ENCODE data around the gene RHOG.

Gene RHOG

DNA sequence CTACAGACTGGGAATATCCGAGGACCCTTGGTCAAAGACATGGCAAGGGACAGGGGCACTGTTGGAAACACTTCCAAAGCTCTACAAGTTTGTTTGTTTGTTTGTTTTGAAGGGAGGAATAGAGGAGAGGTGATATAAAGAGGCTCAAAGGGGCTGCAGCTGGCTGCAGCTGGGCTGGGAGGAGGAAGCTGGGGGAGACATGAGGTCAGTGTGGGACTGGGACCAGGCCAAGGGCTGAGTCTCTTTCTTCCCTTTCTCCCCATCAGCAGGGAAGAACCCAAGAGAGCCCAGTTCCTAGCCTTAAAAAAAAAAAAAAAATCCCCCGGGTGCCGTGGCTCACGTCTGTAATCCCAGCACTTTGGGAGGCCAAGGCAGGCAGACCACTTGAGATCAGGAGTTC is 5.0 kb downstream of the RHOG start:
- in situ Hi-C loops (cut with MboI; ENCODE audit: low sequenced_read_pairs) = no loop called here

DNA sequence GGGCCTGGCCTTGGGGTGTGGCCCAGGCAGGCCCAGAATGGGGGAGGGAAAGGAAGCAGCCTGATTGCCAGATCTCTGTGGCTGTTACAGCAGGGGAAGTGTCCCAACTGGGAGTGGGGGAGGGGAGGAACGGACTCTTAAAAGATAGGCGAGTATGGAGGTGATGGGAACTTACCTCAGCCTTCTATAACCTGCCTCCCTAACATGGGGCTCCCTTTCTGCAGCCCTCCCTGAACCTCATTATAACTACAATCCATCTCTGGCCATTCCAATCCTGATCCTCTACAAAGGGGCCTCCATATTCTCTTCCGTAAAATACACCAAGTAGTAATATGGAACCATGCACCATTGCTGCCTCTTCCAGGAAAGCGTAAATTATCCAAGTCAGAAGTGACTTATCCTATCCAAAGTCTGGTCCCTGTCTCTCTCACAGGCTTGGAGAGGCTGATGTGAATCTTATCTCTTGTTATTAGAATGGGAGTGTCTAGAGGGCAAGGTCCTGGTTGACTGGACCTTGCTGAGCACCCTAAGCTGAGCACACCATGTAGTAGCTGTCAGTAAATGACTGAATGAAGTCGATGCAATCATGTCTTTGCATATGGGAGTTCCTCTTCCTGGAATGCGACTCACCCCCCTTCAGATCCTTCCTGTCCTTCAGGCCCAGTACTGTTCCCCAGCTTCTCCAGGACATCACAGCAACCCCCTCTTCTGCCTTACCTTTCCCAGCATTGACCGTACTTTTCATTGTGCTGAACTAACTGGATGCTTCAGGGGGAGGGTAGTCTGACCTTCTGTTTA is 5.9 kb downstream of the RHOG start:
- in situ Hi-C loops (cut with MboI; ENCODE audit: low sequenced_read_pairs) = no loop called here

DNA sequence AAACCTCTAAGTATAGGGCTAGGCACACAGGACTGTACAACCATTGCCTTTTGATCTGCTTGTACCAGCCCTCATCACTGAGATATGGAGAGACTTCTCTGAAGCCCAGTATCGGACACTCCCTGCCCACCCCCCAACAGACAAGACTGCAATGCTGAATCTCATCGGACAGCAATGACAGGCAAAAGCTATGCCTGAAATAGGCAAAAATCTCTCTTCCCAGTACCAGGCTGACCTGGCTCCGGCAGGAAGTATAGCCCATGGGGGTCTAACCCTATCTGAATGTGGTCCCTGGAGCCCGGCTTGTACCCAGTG is 6.5 kb downstream of the RHOG start:
- in situ Hi-C loops (cut with MboI; ENCODE audit: low sequenced_read_pairs) = no loop called here

DNA sequence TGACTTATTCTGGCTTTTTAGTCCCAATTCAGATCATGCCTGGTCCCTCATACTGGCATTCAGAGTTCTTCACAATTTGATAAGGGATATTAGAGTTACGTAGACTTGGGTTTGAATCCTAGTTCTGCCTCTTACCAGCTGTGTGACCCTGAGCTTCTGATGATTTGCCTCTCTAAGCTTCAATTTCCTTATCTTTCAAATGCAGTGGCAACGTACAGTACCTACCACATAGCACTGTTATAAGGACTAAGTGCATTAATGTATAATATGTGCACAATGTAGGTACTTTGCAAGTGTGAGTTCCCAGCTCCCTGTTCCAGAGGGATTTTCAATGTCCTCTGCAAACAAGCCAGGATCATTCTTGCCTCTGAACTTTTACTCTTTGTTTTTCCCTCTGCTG is 7.3 kb downstream of the RHOG start:
- in situ Hi-C loops (cut with MboI; ENCODE audit: low sequenced_read_pairs) = no loop called here

DNA sequence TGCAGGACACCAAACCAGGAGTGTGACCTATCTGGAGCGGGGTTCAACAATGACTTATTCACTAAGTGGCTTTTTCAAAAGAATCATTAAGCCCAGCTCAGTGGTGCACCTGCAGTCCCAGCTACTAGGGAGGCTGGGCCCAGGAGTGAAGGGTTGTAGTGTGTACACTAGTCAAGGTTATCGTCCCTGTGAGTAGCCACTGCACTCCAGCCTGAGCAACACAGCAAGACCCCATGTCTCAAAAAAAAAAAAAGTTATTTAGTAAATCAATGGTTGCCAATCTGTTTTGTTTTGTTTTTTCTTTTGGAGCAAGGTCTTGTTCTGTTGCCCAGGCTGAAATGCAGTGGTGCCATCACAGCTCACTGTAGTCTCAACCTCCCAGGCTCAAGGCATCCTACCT is 7.9 kb downstream of the RHOG start:
- in situ Hi-C loops (cut with MboI; ENCODE audit: low sequenced_read_pairs) = no loop called here

DNA sequence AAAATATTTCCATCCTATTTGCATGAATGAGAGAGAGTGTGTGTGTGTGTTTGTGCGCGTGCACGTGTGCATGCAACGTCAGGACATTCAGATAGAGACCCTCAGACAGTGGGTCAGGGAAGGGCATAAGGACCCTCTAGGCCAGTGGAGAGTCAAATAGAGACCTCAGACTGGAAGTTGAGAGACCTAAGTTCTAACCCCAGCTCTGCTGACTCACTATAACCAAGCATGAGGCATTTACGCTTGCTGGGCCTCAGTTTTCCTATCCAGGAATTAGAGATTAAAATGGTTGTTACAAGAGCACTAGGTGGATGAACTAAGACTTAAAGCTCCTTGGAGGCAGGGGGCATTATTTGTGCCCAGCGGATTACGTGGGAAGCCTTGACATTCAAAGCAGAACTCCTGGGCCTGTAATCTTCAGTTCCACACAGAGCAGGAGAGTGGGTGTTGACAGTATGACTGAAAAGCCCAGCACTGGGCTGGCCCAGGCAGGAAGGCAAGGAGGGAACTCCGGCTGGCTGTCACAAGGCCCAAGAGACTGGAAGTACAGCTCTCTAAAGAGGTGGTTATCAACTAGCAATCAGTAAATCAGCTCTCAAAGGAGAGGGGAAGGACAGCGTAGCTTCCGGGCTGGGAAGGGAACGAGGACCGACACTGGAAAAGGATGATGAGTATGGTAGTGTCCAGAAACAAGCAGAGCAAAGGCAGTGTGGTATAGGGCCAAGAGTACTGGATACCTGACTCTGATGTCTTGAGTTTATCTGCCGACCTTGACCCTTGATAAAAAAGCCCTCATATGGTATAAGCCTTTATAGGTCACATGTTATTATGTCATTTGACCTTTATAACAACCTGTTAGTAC is 9.2 kb downstream of the RHOG start:
- in situ Hi-C loops (cut with MboI; ENCODE audit: low sequenced_read_pairs) = no loop called here

DNA sequence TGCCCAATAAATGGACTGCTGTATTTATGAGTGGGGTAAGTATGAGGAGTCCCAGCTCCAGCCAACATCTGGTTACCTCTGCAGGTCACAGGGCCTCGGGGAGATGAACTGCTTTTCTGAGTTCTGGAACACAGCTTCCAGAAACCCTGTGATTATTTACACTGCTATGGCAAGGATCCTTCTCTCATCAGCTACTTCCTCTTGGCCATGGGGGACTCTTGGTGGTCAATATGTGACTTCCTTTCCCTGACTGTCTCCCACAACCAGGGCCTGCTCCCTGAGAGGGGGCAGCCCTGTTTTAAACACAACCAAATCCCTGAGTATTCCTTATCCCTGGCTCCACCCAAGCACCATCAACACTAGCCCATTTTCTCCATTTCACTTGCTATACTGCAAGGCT is 10.0 kb downstream of the RHOG start:
- in situ Hi-C loops (cut with MboI; ENCODE audit: low sequenced_read_pairs) = no loop called here

DNA sequence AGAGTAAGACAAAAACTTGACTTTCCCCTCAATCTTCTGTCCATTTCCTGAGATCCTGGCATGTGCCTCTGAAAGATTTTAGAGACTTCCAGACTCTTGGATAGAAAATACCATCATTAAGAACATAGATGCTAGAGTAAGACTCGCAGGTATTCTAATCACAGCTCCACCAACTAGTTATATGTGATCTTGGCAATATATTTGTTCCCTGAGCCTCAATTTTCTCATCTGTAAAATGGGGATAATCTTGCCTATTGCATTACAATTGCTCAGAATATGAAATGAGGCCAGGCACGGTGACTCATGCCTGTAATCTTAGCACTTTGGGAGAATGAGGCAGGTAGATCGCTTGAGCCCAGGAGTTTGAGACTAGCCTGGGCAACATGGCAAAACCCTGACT is 10.7 kb downstream of the RHOG start:
- in situ Hi-C loops (cut with MboI; ENCODE audit: low sequenced_read_pairs) = no loop called here

DNA sequence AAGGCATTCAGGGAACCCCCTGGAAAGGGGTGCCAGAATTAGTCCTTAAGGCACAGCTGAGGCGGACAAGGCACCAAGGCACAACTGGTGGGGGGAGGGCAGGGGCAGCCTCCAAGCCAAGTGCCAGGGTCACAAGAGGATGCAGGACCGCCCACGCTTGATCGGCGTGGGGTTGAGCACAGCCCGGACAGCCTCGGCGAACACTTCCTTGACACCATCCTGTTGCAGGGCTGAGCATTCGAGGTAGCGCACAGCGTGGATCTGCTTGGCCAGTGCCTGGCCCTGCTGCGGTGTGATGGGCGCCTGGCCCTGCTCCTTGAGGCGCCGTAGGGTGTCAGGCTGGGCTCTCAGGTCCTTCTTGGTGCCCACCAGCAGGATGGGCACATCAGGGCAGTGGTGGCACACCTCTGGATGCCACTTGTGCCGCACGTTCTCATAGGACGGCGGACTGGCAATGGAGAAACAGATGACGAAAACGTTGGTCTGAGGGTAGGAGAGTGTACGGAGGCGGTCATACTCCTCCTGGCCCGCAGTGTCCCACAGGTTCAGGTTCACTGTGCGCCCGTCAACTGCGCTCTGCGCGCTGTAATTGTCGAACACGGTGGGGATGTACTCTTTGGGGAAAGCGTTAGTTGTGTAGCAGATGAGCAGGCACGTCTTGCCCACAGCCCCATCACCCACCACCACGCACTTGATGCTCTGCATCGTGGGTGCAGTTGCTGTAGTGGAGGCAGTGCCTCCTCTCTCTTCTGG is 13.1 kb downstream of the RHOG start:
- in situ Hi-C loops (cut with MboI; ENCODE audit: low sequenced_read_pairs) = no loop called here

DNA sequence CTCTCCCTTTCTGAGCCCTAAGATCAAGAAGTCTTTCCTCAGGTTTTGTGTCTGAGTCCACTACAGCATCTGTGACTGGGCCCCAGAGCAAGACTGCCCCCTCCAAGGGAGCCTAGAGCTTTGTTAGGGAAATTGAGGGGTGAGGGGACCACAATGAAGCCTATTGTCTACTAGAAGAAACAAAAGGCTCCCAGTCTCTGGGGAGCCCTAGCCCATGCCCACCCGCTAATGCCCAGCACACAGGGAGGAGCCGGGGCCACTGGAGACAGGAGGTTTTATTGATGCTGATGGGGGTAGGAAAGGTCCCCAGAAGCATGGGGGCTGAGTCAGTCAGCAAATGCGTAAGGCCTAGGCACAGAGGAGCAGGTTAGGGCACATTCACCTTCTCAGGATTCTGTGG is 14.0 kb downstream of the RHOG start:
- in situ Hi-C loops (cut with MboI; ENCODE audit: low sequenced_read_pairs) = no loop called here

DNA sequence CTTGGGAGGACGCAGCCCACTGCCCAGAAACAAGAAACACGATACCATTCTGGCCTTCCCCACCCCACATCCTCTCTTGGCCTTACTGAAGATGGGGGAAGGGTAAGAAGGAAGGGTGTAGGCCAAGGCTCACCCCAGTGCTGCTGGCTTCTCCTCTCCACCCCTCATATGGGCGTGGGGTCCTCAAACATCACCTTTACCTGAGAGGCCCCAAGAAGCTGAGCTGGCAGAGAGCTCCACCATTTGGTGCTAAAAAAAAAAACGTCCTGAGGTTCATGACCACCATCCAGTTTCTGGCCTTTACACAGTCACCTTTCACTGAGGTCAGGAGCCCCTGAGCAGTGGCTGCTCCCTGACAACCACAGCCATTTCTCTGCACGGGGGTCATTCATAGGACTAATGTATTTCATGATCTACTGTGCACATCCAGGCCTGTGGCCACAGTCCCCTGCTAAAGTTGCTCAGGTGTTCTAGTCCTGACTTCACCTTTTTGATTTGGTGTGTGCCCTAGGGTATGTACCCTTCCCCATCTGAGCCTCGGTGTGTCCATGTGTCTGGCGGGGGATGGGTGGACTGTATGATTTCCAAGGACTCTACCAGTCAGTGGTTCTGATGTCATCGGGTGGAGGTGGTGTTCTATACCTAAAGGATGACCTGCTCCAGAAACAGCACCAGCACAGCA is 15.1 kb downstream of the RHOG start:
- in situ Hi-C loops (cut with MboI; ENCODE audit: low sequenced_read_pairs) = no loop called here

DNA sequence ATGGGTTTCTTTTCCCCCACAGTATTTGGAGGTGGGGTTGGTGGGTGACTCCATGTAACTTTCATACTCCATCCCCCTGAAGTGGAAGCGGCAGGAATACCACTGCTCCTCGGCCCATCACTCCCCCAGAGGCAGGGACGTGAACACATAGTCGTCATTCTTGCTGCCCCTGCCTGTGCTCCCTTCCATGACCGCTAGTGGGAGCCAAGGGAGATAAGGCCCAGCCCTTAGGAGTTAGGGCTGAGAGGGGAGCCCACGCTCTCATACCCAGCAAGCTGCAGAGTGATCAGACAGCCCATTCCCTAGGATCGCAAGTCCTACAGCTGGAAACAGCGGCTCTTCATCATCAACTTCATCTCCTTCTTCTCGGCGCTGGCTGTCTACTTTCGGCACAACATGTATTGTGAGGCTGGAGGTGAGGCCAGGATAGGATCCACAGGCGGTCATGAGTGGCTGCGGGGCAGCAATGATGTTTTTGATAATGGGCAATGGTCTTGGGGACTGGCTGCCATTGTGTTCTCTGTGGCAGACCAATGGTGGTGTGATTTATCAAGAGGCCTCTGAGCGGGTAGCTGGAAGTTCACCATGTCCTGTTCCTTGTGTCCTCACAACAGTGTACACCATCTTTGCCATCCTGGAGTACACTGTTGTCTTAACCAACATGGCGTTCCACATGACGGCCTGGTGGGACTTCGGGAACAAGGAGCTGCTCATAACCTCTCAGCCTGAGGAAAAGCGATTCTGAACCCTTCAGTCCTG is 15.9 kb downstream of the RHOG start:
- in situ Hi-C loops (cut with MboI; ENCODE audit: low sequenced_read_pairs) = no loop called here

DNA sequence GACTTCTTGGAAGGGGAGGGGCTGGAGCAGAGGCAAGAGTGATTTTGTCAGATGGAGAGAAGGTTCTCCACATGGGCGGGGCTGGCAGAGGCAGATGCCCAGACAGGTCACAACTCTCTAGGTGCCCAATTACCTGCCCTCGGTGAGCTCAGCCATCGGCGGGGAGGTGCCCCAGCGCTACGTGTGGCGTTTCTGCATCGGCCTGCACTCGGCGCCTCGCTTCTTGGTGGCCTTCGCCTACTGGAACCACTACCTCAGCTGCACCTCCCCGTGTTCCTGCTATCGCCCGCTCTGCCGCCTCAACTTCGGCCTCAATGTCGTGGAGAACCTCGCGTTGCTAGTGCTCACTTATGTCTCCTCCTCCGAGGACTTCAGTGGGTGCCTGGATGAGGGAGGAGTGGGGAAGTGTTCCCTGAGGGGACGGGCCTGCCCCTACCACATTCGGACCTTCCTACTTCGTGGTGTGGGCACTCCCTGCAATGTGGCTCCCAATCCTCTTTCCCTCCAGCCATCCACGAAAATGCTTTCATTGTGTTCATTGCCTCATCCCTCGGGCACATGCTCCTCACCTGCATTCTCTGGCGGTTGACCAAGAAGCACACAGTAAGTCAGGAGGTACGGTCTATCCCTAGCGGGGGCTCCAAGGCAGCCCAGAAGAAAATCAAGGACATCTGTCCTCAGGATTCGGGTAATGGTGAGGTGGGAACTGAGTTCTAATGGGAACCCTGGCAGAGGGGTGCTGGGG is 16.8 kb downstream of the RHOG start:
- in situ Hi-C loops (cut with MboI; ENCODE audit: low sequenced_read_pairs) = no loop called here

DNA sequence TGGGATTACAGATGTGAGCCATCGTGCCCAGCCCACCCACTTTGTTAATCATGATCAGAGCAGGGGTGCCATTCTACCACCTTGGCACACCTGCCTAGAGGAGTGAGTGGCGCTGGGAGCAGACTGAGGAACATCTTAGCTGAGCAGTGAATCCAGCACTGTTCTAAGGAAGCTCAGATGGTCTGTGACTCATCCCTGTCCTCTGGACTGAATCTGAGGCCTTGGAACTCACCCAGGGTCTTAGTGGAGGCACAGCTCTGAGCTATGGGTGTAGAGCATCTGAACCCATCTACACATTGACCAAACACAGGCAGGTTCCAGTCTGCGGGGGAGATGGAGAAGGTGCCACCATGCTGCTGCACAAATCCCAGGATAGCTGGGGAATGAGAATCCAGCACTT is 17.5 kb downstream of the RHOG start:
- in situ Hi-C loops (cut with MboI; ENCODE audit: low sequenced_read_pairs) = no loop called here

DNA sequence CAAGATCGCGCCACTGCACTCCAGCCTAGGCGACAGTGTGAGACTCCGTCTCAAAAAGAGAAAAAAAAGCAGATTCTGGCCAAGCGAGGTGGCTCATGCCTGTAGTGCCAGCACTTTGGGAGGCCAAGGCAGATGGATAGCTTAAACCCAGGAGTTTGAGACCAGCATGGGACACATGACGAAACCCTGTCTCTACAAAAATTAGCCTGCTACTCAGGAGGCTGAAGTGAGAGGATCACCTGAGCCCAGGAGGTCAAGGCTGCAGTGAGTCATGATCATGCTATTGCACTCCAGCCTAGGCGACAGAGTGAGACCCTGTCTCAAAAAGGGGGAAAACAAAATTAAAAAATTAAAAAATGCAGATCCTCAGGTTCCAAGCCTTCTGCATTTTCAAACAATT is 18.4 kb downstream of the RHOG start:
- in situ Hi-C loops (cut with MboI; ENCODE audit: low sequenced_read_pairs) = no loop called here

DNA sequence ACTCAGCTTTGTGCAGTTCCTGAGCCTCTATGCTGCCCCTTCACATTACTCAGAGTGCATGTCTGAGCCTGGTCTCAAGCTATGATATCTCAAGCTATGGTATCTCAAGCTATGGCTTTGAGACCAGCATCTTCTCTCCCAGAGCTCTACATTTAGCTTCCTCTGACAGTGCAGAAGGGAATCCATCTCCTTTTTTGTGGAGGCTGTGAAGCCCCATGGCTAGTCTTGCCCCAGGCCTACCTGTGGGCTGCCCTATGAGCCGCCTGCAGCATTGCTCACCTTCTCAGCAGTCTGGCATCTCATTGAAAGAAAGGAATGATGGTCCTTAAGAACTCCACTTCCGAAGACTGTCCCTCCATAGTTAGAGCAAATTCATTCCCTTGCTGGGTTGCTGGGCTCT is 19.8 kb downstream of the RHOG start:
- in situ Hi-C loops (cut with MboI; ENCODE audit: low sequenced_read_pairs) = no loop called here

DNA sequence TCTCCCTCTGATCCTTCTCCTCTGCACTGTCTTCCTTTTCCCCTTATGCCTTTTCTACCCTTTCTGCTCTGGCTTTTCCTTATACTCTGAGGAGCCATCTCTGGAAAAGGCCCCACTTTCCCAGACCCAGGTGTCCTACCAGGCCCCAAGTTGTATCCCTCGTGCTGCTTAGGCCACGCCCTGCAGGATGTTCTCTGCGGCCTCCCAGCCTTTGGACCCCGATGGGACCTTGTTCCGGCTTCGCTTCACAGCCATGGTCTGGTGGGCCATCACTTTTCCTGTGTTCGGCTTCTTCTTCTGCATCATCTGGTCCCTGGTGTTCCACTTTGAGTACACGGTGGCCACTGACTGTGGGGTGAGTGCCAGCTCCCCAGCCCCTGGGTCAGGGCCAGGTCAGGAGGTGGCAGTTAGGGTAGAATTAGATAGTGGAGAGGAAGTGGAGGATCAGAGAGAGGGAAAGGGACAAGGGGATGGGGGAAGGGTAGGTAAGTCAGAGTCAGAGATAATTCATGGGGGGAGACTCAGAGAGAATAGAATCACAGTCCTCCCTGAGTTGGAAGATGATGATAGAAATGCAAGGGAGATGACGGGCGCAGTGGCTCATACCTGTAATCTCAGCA is 23.5 kb downstream of the RHOG start:
- in situ Hi-C loops (cut with MboI; ENCODE audit: low sequenced_read_pairs) = no loop called here

DNA sequence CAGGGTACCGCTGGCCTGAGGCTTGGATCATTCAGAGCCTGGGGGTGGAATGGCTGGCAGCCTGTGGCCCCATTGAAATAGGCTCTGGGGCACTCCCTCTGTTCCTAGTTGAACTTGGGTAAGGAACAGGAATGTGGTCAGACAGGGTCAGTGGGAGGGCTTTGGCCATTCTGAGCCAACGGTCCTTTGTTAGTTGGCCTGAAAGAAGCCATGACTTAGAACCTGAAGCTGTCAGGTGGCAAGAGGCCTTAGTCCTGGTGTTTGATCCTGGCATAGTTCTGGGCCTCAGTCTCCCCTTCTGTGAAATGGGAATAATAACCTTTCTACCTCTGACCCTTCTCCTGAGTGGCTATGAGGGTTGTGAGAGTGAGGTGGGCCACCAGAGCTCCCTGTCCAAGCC is 24.1 kb downstream of the RHOG start:
- in situ Hi-C loops (cut with MboI; ENCODE audit: low sequenced_read_pairs) = no loop called here

DNA sequence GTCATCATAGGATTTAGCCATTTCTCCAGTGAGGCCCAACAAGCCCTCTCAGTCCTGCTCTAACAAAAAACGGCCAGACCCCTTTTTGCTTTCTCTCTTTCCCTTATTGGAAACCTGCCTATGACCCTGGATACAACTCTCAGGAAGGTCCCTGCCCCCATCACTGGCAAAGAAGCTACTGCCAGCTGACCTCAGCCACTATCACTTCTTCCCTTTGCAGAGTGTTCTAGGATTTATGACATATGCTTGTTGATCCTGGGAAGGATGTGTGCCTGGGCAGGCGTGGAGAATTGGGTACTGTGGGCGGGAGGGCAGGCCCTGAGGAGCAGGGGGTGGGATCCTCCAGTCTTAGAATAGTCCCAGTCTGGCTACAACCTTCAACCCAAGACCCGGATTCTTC is 24.9 kb downstream of the RHOG start:
- in situ Hi-C loops (cut with MboI; ENCODE audit: low sequenced_read_pairs) = no loop called here
